Thoracic aorta (tissue), 2 donors: Measurements from ENCODE around the gene DUSP8. TPM values are rescaled to one million over a fixed set of nuclear protein-coding genes. Genes with fewer than 3 reads are reported as not detected.

ENCODE experiments used
- ATAC-seq: fragments of 150-250 bp; one replicate; pipeline ENCODE4 v1.8.0; 2017; ENCODE audit warnings: low read depth; ENCODE audit not compliant: insufficient number of reproducible peaks, low FRiP score
- DNase-seq: peaks from one replicate; pipeline ENCODE4 v3.0.0-alpha.2; 2020; ENCODE audit warnings: low spot score
- H3K27ac ChIP-seq, 2 donors: fragments of 200-600 bp; sonication (generic); 1 replicate in 1 of 2; 2 replicates in 1 of 2; pipeline ENCODE4 v1.5.1; 2016; ENCODE audit warnings: mild to moderate bottlenecking in 2 of 2, moderate library complexity in 2 of 2
- H3K27me3 ChIP-seq: fragments of 200-600 bp; sonication (generic); replicated peaks from 2 replicates; pipeline ENCODE4 v1.6.0; 2016; ENCODE audit warnings: mild to moderate bottlenecking; ENCODE audit not compliant: insufficient read depth
- H3K36me3 ChIP-seq: fragments of 200-600 bp; sonication (generic); one replicate; pipeline ENCODE4 v1.5.1; 2016
- H3K4me1 ChIP-seq, 2 donors: fragments of 200-600 bp; sonication (generic); 1 replicate in 1 of 2; 2 replicates in 1 of 2; pipeline versions ENCODE4 v1.5.1 to v1.6.0; 2016; ENCODE audit warnings: low read depth in 2 of 2, mild to moderate bottlenecking in 1 of 2; ENCODE audit not compliant: control insufficient read depth in 1 of 2
- H3K4me3 ChIP-seq: fragments of 200-600 bp; sonication (generic); 2 replicates; pipeline ENCODE4 v1.5.1; 2016; ENCODE audit warnings: mild to moderate bottlenecking
- H3K9me3 ChIP-seq: fragments of 200-600 bp; sonication (generic); 2 replicates; pipeline ENCODE4 v1.5.1; 2016
- CTCF ChIP-seq: fragments of 200-600 bp; sonication (generic); IDR thresholded peaks from one replicate; pipeline ENCODE4 v1.5.1; 2019; ENCODE audit warnings: antibody characterized with exemption
- total RNA-seq, 2 donors: library from RNA; depleted of rRNA; stranded (reverse); fragments of >200 nt; gene quantifications; one replicate each; pipeline versions ENCODE4 v1.1.0 to v1.2.3, GENCODE V29; 2016

DUSP8 gene
- total RNA-seq, 2 donors from 2014 or later = 3.7 to 7.6 TPM

- H3K9me3 ChIP-seq = no peaks in the 10 kb centered on the region
- no peaks in the 10 kb centered on the region for H3K27me3 ChIP-seq
- TF ChIP-seq CTCF = no peak
- peak overlapping the region; percentile 63 to 65 for H3K27ac ChIP-seq
- peak; percentile 40 for DNase-seq
- H3K36me3 ChIP-seq = no peaks in the 10 kb centered on the region
- ATAC-seq = peak; percentile 25
- H3K4me1 ChIP-seq = peaks cover 26 to 63% of the 10 kb centered on the region in 2 donors
- peak overlapping the region; percentile 24 for H3K4me3 ChIP-seq
These were observed 40.0 kb downstream of the DUSP8 start for GRCh38 chr11:1532014-1532586.

- peak overlapping the region; percentile 24 for H3K4me3 ChIP-seq
- no peaks in the 10 kb centered on the region for H3K9me3 ChIP-seq
- no peaks in the 10 kb centered on the region for H3K36me3 ChIP-seq
- H3K4me1 ChIP-seq = peaks cover 26 to 63% of the 10 kb centered on the region in 2 donors
- no peaks in the 10 kb centered on the region for H3K27me3 ChIP-seq
- peak overlapping the region; percentile 63 to 65 for H3K27ac ChIP-seq
- DNase-seq (no peak), ATAC-seq (no peak)
- TF ChIP-seq CTCF = no peak
These were observed 40.5 kb downstream of the DUSP8 start for GRCh38 chr11:1531449-1532013.

GRCh38 chr11:1530686-1531448 is 41.2 kb downstream of the DUSP8 start:
- Histone ChIP-seq H3K9me3 (no peaks in the 10 kb centered on the region), H3K36me3 (no peaks in the 10 kb centered on the region), H3K27ac (peak overlapping the region; percentile 63 to 65), H3K4me3 (no peak overlapping the region), H3K27me3 (no peaks in the 10 kb centered on the region), H3K4me1 (peaks cover 26 to 62% of the 10 kb centered on the region in 2 donors)
- ATAC-seq (no peak), DNase-seq (no peak)
- TF ChIP-seq CTCF = no peak

- Histone ChIP-seq H3K9me3 (no peaks in the 10 kb centered on the region), H3K36me3 (no peaks in the 10 kb centered on the region), H3K27me3 (no peaks in the 10 kb centered on the region), H3K4me1 (peaks cover 20 to 51% of the 10 kb centered on the region in 2 donors), H3K27ac (no peak overlapping the region), H3K4me3 (no peak overlapping the region)
- TF ChIP-seq CTCF = no peak
- ATAC-seq = no peak
- DNase-seq = no peak
These were observed 42.3 kb downstream of the DUSP8 start for GRCh38 chr11:1529774-1530173.

- TF ChIP-seq CTCF = no peak
- H3K4me1 ChIP-seq = peaks cover 20 to 46% of the 10 kb centered on the region in 2 donors
- no peaks in the 10 kb centered on the region for H3K9me3 ChIP-seq
- no peak for ATAC-seq
- H3K27me3 ChIP-seq = no peaks in the 10 kb centered on the region
- H3K4me3 ChIP-seq = no peak overlapping the region
- no peak for DNase-seq
- H3K27ac ChIP-seq = no peak overlapping the region
- H3K36me3 ChIP-seq = no peaks in the 10 kb centered on the region
These were observed 42.8 kb downstream of the DUSP8 start for GRCh38 chr11:1529286-1529685.
